GM21367 (cell line): ENCODE measurements around the gene TAAR8.
"Not testable (repeated sequence)": the region's sequence is repeated elsewhere in the genome, so short reads cannot be mapped to it uniquely, and the experiment has no call there.

ENCODE experiments used
- ATAC-seq: cut with Tn5 transposase; IDR thresholded peaks from one replicate; pipeline ENCODE4 v1.9.1; 2021; ENCODE audit not compliant: unreplicated experiment

The TAAR8 gene

DNA sequence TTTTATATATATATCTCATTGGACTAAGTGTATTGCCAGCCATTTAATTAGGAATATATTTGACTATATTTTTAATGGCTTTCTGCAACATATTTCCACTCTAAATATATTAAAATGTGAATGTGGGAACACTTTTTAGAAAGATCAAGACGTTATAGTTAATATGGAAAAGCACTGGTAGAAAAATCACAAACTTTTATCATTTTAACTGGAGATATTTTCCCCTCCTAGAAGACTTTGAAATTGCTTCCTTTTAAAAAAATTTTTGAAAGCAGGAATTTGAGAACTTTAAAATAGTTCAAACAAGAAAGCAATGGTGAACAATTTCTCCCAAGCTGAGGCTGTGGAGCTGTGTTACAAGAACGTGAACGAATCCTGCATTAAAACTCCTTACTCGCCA lies 14.5 kb upstream of the TAAR8 start, which contains the start of gene TAAR9:
Gene TAAR9 (plus strand): TSS at position 301 of the 400 bp plus-strand sequence. CDS start 13 bp downstream, at position 314.
- ATAC-seq: no peak

DNA sequence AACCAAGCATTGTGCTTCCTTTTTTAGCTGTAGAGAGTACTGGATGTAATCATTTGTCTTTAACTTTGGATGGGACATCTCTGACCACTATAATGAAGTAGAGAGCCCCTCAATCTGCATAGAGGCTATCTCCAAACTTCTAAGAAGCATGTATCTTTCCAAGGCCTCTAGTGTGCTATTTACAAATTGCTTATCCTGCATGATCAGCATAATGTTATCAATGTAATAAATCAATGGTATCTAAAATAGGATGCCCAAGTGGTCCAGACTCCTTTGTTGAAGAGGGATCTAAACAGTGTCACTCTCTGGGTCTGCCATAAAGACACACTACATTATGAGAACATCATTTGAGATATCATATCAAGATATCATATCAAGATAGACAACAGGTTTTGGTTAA lies 7.6 kb upstream of the TAAR8 start:
- no peak for ATAC-seq

DNA sequence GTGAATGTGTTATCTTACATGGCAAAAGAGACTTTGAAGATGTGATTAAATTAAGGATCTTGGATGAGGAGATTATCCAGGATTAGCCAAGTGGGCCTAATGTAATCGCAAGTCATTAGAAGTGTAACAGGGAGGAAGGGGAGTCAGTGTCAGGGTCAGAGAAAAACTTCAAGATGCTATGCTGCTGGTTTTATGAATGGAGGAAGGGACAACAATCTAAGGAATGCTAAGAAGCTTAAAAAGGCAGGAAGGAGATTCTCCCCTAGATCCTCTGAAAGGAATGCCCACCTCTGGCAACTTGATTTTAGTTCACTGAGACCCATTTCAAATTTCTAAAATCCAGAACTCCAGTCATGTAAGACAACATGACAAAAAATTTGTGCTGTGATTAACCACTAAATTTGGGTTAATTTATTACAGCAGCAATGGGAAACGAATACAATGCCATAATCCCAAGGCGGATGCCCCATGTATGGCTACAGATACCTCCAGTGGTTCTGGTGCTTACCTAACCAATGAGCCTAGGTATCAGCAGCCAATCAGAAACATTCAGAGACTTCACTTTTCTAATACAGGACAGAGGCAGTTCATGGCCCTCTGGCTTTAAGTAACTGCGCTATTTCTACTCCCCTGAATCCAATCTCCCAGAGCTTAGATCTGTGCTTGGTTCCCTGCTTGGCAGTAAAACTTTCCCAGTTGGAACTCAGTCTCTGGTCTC lies 3.6 kb upstream of the TAAR8 start:
- ATAC-seq: no peak

DNA sequence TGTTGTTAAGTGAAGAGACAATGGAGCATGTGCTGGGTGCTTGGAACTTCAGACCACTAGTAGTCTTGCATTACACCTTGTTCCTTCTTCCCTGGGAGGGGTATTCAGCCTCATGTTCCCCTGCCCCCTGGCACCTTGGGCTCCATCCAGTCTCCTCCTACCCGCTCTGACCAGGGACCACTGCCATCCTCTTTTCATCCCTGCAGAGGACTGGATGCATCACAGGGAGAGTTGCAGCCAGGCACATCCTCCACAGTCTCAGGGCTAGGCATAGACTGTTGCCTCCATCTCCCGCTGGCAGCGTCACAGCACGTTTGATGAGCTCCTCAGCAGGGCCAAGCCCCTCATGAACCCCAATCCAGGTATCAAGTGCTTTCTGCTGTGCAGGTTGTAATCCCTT lies 1.3 kb upstream of the TAAR8 start:
- ATAC-seq: no peak

DNA sequence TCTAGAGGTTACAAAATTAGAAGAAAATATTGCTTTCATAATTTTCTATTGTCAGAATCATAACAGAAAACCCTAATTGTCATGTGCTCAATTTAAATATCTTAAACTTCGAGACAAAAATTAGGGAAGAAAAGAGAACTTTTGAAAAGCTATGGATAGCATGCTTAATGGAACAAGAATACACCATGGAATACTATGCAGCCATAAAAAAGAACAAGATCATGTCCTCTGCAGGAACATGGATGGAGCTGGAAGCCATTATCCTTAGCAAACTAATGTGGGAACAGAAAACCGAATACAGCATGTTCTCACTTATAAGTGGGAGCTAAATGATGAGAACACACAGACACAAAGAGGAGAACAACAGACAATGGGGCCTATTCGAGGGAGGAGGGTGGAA lies 7.6 kb downstream of the TAAR8 start:
- not testable (repeated sequence) for ATAC-seq

DNA sequence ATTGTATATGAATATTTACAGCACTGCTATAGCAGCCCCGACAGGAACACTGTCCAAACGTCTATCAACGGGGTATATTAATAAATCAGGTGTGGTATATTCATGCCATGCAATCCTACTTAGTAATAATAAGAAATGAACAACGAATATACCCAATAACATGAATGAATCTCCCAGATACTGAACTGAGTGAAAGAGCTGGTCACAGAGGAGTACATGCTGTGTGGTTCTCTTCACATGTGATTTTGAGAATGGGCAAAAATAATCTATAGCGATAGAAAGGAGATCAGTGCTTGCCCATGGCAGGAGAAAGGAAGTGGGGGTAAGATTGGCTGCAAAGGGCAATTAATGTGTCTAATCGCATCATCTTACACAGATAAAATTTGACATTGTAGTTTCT lies 13.9 kb downstream of the TAAR8 start:
- no peak for ATAC-seq

DNA sequence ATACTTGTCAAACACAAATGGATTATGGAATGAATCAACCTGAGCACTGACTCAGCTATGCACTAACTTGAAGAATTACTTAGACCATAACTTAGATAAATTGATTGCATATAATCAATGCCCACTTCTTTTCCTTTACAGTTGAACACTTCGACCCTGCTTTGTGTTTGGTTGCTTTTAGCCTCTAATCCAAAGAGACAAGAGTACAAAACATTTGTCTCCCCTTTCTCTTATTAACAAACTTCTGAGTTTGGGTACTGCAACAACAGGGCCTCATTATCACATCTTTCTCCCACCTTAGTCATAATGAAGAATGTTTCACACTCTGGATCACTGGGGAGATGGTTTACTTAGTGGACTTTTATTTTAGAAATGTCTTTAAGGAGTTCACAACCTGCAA lies 15.1 kb downstream of the TAAR8 start:
- no peak for ATAC-seq

DNA sequence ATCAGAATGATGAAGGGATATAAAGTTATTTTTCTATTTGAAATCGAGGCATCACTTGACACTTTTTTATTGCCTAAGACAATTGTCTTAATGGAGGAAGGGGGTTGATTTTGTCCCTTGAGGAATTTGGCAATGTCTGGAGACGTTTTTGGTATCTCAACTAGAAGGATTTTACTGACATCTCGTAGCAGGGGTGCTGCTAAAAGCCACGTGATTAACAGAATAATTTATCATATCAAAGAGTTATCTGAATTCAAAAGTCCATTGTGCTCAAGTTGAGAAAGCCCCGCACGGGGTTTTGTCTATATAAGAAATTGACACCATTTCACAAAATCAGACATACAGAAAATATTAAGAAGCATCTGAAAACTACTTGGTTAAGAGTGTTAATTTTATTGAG lies 16.1 kb downstream of the TAAR8 start:
- no peak for ATAC-seq

DNA sequence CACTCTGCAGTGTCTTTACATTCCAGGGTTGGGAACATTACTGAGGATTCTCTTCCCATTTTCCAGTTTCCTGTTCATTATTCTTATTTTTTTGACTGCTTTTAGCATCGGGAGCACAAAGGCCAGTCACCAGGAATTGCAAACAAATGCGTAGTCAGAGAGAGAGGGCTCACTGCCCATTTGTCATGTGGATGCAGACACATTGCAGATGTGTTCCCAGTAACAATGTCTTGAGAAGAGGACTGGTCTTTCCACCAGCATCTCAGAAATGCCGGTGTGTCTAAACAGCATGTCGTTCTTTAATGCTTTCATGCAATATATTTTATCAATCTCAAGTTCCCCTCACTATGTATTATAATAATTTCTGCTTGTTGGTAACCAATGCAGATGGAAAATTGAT lies 16.7 kb downstream of the TAAR8 start:
- ATAC-seq: no peak

DNA sequence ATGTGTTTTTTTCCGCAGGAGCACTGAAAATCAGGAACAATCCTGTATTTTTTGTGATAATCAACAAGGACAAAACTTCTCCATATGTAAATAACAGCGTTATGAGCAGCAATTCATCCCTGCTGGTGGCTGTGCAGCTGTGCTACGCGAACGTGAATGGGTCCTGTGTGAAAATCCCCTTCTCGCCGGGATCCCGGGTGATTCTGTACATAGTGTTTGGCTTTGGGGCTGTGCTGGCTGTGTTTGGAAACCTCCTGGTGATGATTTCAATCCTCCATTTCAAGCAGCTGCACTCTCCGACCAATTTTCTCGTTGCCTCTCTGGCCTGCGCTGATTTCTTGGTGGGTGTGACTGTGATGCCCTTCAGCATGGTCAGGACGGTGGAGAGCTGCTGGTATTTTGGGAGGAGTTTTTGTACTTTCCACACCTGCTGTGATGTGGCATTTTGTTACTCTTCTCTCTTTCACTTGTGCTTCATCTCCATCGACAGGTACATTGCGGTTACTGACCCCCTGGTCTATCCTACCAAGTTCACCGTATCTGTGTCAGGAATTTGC lies 17.8 kb downstream of the TAAR8 start, which contains the start of gene TAAR6:
Gene TAAR6 (plus strand): TSS at position 102 of the 557 bp plus-strand sequence. CDS start 0 bp downstream, at position 102.
- no peak for ATAC-seq

DNA sequence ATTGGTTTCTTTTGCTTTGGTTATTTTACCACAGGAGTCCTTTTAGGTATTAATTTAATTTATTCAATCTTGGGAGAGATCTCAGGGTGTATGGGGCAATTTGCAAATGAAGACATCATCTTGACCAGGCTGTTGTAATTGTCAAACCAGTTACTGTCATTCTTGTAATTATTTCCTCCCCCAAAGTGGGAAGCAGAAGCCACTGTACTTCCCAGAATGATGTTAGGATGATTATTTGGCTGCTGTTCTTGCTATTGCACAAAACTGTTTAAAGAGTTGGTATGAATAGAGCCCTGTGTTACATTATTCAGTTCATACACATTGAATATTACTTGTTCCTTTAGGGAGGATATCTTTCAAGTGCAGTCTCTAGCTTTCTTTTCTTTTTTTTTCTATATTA lies 19.3 kb downstream of the TAAR8 start:
- no peak for ATAC-seq

DNA sequence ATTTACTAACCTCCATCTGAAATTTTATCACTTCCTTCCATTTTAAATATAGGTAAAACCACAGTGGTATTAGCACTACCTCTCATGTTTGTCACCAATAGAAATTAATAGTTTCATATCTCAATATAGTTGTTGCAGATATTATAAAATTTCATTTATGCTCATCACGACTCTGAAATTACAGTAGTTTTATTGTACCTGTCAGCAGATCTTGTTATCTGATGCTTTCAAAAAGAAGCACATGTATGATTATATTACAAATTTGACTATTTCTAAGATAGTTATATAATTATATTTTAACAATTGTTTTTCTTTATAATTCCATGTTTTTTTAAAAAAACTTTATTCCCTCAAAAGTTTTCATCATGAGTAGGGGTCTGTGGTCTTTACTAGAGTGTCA lies 32.2 kb downstream of the TAAR8 start:
- no peak for ATAC-seq

DNA sequence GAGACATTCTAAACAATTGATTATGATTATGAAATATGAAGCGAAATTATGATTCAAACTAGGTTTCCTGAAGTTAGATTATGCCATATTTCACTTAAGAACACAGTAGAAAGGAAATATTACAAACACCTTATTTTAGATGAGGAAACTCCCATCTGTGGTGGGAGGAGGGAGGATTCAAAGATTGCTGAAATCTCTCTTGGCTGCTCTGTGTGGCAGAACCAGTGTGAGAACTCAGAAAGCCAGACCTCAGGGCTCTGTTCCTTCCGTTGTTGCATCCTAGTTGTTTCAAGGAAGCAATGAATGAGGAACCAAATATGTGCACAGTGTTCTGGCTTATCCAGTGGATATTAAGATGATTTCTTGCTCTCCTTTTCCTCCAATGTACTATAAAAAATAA lies 35.0 kb downstream of the TAAR8 start:
- ATAC-seq: no peak

DNA sequence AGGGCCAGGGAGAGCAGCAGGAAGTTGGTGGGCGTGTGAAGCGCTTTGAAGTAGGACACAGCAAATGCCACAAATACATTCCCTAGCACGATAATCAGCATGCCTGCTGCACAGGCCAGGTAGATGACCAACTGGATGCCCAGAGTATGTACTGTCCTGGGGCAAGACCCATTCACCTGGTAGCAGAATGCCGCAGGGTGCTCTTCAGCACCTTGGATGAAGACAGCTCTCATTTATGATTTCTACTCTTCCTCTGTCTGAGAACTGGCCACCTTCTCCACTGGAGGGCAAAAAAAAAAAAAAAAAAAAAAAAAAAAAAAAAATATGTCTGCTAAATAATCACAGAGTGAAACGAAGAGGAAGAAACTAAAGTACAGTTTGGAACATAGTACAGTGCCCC lies 37.0 kb downstream of the TAAR8 start, which contains the start of gene TAAR5:
Gene TAAR5 (minus strand): TSS at position 288 of the 400 bp plus-strand sequence. CDS start 55 bp downstream, at position 233.
- no peak for ATAC-seq

DNA sequence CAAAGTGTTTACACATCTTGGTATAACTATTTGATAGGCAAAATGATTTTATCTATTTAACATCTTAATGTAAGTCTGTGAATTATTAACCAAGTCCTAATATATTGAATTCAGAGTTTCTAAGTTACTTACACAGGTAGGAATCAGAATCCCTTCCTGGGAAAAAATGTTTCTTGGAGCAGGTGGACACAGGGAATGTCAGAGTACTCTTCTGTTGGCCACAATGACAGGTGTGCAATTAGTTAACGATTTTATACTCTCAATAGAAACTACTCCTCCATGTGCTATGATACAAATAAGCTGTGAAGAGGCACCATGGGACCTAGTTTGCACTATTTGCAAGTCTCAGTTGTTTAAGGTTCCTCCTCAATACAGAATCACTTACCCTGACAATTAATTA lies 37.9 kb downstream of the TAAR8 start:
- ATAC-seq: no peak

DNA sequence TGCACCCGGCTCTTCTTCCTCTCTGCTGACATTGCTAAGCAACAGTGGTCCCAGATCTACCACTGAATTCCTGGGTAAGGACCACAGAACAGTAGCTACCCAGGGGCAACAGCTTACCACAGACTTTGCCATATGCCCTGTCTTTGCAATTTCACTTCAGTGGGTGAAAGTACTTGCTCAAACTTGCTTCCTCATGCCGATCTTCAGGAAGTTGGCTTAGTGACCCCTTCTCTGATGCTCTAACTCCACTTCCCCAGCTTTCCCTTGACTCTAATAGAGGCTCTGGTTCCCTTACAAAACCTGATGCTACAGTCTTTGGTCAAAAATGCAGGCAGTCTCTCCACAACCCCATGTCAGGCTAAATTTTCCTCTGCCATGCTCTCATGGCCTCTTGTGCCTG lies 40.4 kb downstream of the TAAR8 start:
- no peak for ATAC-seq

DNA sequence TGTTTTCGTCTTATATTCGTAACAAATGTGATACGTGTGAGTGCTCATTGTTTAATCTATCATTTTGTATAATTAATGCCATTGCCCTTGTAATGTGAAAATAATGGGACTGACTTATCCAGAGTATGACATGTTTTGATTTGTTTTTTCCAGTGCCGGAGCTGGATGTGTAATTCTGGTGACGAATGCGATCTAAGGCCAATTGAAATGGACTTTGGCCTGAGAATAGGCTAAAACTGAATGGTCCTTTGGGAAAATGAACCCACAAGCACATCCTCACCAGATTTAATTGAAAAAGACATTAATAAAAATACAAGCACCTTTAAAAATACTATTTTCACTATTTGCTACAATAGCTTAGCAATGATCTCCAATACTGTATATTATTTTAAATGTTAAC lies 43.7 kb downstream of the TAAR8 start:
- no peak for ATAC-seq

DNA sequence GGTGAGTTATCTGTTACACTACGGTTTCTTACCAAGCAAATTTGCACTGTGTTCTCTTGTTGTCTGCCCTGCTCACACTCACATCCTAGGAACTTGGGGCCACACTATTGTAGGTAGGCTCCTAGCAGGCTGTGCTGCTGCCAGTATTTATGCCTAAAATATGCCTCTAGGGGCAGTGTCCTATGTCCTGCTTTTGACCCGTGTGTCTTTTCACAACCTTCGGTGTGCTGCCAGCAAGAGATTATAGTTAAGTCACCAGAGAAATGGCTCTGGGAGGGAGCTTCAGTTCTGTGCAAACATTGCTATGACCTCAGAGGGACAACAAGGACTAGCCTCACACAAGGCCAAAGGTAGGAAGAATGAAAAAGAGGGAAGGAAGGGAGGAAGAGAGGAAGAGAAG lies 46.0 kb downstream of the TAAR8 start:
- ATAC-seq: peak; percentile 93

DNA sequence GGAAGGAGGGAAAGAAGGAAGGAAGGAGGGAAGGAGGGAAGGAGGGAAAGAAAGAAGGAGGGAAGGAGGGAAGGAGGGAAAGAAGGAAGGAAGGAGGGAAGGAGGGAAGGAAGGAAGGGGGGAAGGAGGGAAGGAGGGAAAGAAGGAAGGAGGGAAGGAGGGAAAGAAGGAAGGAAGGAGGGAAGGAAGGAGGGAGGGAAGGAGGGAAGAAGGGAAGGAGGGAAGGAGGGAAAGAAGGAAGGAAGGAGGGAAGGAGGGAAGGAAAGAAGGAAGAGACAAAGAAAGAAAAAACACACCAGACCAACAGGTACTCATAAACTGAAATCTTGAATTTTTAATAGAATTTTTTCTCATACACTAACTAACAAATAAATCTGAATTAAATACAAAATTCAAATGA lies 48.4 kb downstream of the TAAR8 start:
- not testable (repeated sequence) for ATAC-seq
